PC-3 (cell line): ENCODE data around the gene BBS7.

Source experiments
- CTCF ChIP-seq: fragments of 300-600 bp; sonication (generic); conservative IDR thresholded peaks from 2 replicates; pipeline ENCODE4 v1.5.1; 2017; ENCODE audit warnings: antibody characterized with exemption, low read depth, mild to moderate bottlenecking, low read length
- EZH2 ChIP-seq: fragments of 300-600 bp; sonication (generic); IDR thresholded peaks from one replicate; pipeline ENCODE4 v1.6.1; 2017; ENCODE audit warnings: antibody characterized with exemption, mild to moderate bottlenecking, low read length; ENCODE audit not compliant: unreplicated experiment
- EZH2phosphoT487 ChIP-seq: fragments of 300-600 bp; sonication (generic); IDR thresholded peaks from 2 replicates; pipeline ENCODE4 v1.6.1; 2018; ENCODE audit warnings: mild to moderate bottlenecking, antibody characterized with exemption, low read length, borderline replicate concordance

GRCh38 chr4:121784401-121784800 is 85.9 kb downstream of the BBS7 start:
- TF ChIP-seq CTCF (no peak), EZH2phosphoT487 (no peak), EZH2 (no peak)
